HCT116 (cell line): ENCODE results near the gene TNIK.

Experiments used
- EZH2 ChIP-seq: fragments of 200-600 bp; sonication (generic); IDR thresholded peaks from 2 replicates; pipeline ENCODE4 v1.6.1; 2017; ENCODE audit warnings: antibody characterized with exemption, mixed run types
- EZH2phosphoT487 ChIP-seq: fragments of 200-600 bp; IDR thresholded peaks from 2 replicates; pipeline ENCODE4 v1.6.1; 2018; ENCODE audit warnings: antibody characterized with exemption, borderline replicate concordance
- MAX ChIP-seq: IDR thresholded peaks from 2 replicates; pipeline ENCODE4 v1.6.1; 2012
- POLR2A ChIP-seq: IDR thresholded peaks from 2 replicates; pipeline ENCODE4 v1.7.0; 2011; ENCODE audit warnings: borderline replicate concordance; ENCODE audit not compliant: insufficient read depth, insufficient read length; ENCODE audit errors: extremely low read depth
- POLR2AphosphoS5 ChIP-seq: IDR thresholded peaks from 2 replicates; pipeline ENCODE4 v1.6.1; 2011; ENCODE audit warnings: mild to moderate bottlenecking, low read depth, low read length, moderate library complexity
- TF ChIP-seq, protein P1 (sequence below), 3 experiments: fragments of 200-600 bp in 1 of 3; sonication (generic) in 1 of 3; IDR thresholded peaks in 2 of 3; conservative IDR thresholded peaks in 1 of 3; 2 replicates each; pipeline ENCODE4 v1.5.1; 2012 to 2017; ENCODE audit warnings: low read depth in 2 of 3, low read length in 2 of 3, antibody characterized with exemption in 1 of 3, borderline replicate concordance in 1 of 3, control low read depth in 1 of 3, mild to moderate bottlenecking in 1 of 3, mixed read lengths in 1 of 3, mixed run types in 1 of 3, moderate library complexity in 1 of 3; ENCODE audit not compliant: insufficient read depth in 1 of 3

- TF ChIP-seq POLR2A (no peak), EZH2phosphoT487 (no peak), MAX (no peak), POLR2AphosphoS5 (no peak), EZH2 (no peak)
- TF ChIP-seq, protein P1, sequence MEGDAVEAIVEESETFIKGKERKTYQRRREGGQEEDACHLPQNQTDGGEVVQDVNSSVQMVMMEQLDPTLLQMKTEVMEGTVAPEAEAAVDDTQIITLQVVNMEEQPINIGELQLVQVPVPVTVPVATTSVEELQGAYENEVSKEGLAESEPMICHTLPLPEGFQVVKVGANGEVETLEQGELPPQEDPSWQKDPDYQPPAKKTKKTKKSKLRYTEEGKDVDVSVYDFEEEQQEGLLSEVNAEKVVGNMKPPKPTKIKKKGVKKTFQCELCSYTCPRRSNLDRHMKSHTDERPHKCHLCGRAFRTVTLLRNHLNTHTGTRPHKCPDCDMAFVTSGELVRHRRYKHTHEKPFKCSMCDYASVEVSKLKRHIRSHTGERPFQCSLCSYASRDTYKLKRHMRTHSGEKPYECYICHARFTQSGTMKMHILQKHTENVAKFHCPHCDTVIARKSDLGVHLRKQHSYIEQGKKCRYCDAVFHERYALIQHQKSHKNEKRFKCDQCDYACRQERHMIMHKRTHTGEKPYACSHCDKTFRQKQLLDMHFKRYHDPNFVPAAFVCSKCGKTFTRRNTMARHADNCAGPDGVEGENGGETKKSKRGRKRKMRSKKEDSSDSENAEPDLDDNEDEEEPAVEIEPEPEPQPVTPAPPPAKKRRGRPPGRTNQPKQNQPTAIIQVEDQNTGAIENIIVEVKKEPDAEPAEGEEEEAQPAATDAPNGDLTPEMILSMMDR (IDR thresholded peaks at IDR 0.05 in 2 of 3, conservative IDR thresholded peaks at IDR 0.05 in 1 of 3; ENCODE audit: borderline replicate concordance in 1 of 3, insufficient read depth in 1 of 3, low read depth in 2 of 3, low read length in 2 of 3): no peak
Observed at GRCh38 chr3:171227828-171228227, 232.4 kb downstream of the TNIK start.
